Measurements from ENCODE around the gene PEAR1. TPM values are rescaled to one million over a fixed set of nuclear protein-coding genes. Genes with fewer than 3 reads are reported as not detected.

PEAR1 gene
- 10 to 100 TPM; 31.0 to 34.9 TPM for total RNA-seq

DNA sequence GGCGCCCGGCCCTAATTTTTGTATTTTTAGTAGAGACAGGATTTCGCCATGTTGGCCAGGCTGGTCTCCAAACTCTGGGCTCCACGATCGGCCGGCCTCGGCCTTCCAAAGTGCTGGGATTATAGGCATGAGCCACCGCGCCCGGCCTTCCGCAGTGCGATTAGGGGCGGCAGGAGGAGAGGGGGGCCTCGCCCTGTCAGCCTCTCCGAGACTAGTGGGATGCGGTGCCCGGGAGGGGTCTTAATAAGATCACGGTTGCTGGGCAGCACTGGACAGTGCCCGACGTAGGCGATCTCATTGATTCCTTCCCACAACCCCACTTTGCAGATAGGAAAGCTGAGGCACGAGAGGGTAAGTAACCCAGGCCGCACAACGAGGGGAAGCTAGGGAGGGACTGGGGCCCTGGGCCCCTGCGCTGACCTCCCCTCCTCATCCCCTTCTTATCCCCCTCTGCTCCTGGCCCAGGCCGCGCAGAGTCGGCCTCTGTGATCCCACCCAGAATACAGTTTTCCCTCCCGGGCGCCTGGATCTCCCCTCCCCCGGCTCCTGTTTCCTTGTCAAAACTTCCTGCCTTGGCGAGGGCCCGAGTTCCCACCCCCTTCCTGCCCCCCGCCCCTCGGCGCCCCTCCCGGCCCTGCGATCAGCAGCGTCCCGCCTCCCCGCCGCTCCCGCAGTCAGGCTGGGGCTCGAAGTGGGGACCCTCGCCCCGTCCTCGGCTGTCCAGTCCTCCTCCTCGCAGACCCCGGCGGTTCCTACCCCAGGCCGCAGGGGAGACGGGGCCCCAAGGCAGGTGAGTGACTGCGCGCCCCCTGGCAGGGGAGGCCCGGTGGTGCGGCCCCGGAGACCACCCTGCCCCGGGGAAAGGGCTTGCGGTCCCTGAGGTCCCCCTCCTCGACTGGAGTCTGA lies at the start of gene PEAR1:
Gene PEAR1 (plus strand): TSS at position 671 of the 906 bp plus-strand sequence. CDS start 10,209 bp downstream, outside the sequence.
- H3K27me3 ChIP-seq (replicated peaks; ENCODE audit: insufficient read depth) = no peaks in the 10 kb centered on the region
- peak within 1 kb of the TSS; percentile 72 for H3K4me3 ChIP-seq
- TF ChIP-seq, protein P1, sequence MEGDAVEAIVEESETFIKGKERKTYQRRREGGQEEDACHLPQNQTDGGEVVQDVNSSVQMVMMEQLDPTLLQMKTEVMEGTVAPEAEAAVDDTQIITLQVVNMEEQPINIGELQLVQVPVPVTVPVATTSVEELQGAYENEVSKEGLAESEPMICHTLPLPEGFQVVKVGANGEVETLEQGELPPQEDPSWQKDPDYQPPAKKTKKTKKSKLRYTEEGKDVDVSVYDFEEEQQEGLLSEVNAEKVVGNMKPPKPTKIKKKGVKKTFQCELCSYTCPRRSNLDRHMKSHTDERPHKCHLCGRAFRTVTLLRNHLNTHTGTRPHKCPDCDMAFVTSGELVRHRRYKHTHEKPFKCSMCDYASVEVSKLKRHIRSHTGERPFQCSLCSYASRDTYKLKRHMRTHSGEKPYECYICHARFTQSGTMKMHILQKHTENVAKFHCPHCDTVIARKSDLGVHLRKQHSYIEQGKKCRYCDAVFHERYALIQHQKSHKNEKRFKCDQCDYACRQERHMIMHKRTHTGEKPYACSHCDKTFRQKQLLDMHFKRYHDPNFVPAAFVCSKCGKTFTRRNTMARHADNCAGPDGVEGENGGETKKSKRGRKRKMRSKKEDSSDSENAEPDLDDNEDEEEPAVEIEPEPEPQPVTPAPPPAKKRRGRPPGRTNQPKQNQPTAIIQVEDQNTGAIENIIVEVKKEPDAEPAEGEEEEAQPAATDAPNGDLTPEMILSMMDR (IDR thresholded peaks at IDR 0.05) = no peak
- ATAC-seq (ENCODE audit: insufficient number of reproducible peaks, low FRiP score, low read depth) = no peak
- DNase-seq (ENCODE audit: low spot score) = no peak
- H3K9me3 ChIP-seq = no peaks in the 10 kb centered on the region
- peak within 1 kb of the TSS; percentile 79 to 82 for H3K27ac ChIP-seq
- no peaks in the 10 kb centered on the region for H3K36me3 ChIP-seq
- H3K4me1 ChIP-seq (ENCODE audit: control insufficient read depth in 1 of 2, low read depth in 2 of 2) = peaks cover 11 to 58% of the 10 kb centered on the region in 2 donors

DNA sequence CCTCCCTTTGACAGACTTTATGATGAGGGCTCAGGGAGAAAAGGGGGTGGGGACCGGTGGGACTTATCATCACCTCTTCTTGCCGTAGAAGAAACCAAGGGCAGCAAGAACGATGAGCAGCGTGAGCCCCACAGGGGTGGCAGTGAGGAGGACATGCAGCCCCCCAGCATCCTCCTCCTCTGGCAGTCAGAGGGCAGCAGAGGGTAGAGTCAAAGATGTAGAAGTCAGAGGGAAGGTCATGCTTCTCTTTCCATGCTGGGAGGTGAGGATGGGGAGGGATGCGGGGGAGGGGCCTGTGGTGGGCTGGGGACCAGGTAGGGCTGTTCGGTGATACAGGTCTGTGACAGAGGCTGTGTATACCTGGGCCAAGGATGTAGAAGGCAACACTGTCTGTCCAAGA lies 49.4 kb upstream of the PEAR1 start:
- ATAC-seq (ENCODE audit: insufficient number of reproducible peaks, low FRiP score, low read depth) = no peak
- no peaks in the 10 kb centered on the region for H3K4me1 ChIP-seq (ENCODE audit: control insufficient read depth in 1 of 2, low read depth in 2 of 2)
- no peak overlapping the region for H3K27ac ChIP-seq
- H3K9me3 ChIP-seq = no peaks in the 10 kb centered on the region
- H3K27me3 ChIP-seq (replicated peaks; ENCODE audit: insufficient read depth) = no peaks in the 10 kb centered on the region
- TF ChIP-seq, protein P1 (IDR thresholded peaks at IDR 0.05) = no peak
- DNase-seq (ENCODE audit: low spot score) = no peak
- H3K4me3 ChIP-seq = no peak overlapping the region
- H3K36me3 ChIP-seq = no peaks in the 10 kb centered on the region

- no peak for ATAC-seq (ENCODE audit: insufficient number of reproducible peaks, low FRiP score, low read depth)
- Histone ChIP-seq H3K9me3 (no peaks in the 10 kb centered on the region), H3K36me3 (no peaks in the 10 kb centered on the region), H3K4me1 (ENCODE audit: control insufficient read depth in 1 of 2, low read depth in 2 of 2) (no peaks in the 10 kb centered on the region), H3K4me3 (no peak overlapping the region), H3K27ac (no peak overlapping the region), H3K27me3 (replicated peaks; ENCODE audit: insufficient read depth) (no peaks in the 10 kb centered on the region)
- TF ChIP-seq, protein P1 (IDR thresholded peaks at IDR 0.05) = no peak
- no peak for DNase-seq (ENCODE audit: low spot score)
Observed at GRCh38 chr1:156844638-156845037, 48.9 kb upstream of the PEAR1 start.

GRCh38 chr1:156845055-156845952 lies 48.2 kb upstream of the PEAR1 start:
- no peak overlapping the region for H3K27ac ChIP-seq
- H3K4me3 ChIP-seq = no peak overlapping the region
- no peak for DNase-seq (ENCODE audit: low spot score)
- no peaks in the 10 kb centered on the region for H3K4me1 ChIP-seq (ENCODE audit: control insufficient read depth in 1 of 2, low read depth in 2 of 2)
- no peaks in the 10 kb centered on the region for H3K27me3 ChIP-seq (replicated peaks; ENCODE audit: insufficient read depth)
- no peaks in the 10 kb centered on the region for H3K36me3 ChIP-seq
- H3K9me3 ChIP-seq = no peaks in the 10 kb centered on the region
- TF ChIP-seq, protein P1 (IDR thresholded peaks at IDR 0.05) = no peak
- no peak for ATAC-seq (ENCODE audit: insufficient number of reproducible peaks, low FRiP score, low read depth)

Measured in thoracic aorta (tissue), 2 donors.